GM19455 (cell line): Measurements from ENCODE around the gene CTAGE1.

Experiments
- ATAC-seq: cut with Tn5 transposase; IDR thresholded peaks from one replicate; pipeline ENCODE4 v1.9.1; 2021; ENCODE audit not compliant: unreplicated experiment

CTAGE1 gene

DNA sequence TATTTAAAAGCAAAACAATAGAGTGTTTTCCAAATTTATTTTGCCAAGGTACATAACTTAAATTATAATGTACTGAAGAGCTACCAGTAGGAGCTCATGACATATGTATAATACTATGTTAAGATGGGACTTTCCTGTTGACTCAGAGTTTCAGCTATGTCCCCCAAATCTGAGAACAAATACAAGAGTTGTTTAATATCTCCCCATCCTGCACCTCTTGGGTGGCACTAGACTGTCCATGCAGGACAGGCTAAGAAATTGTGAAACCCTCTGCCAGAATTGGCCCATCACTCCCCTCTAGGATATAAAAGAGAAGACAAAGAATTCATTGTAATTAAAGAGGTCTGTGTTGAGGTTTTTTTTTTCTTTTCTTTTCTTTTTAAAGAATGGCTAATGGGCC, 21.7 kb upstream of the CTAGE1 start:
- ATAC-seq, result no peak

DNA sequence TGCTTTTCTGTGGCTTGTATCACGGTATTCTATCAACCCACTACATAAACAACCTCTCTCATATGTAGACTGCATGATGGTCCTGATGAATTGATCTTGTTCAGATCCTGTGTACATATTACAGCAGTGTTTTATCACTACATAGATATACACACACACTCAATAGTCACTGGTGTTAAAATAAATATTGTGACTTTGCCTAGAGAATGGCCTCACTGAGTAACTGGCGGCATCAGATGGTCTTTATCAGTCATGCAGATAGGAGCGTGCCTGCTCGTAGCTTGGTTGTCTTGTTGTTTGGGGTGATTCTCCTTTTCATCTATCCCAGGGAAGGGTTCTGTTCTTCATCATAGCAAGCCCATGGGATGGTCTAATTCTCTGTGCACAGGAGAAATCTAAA, 18.4 kb upstream of the CTAGE1 start:
- no peak for ATAC-seq

DNA sequence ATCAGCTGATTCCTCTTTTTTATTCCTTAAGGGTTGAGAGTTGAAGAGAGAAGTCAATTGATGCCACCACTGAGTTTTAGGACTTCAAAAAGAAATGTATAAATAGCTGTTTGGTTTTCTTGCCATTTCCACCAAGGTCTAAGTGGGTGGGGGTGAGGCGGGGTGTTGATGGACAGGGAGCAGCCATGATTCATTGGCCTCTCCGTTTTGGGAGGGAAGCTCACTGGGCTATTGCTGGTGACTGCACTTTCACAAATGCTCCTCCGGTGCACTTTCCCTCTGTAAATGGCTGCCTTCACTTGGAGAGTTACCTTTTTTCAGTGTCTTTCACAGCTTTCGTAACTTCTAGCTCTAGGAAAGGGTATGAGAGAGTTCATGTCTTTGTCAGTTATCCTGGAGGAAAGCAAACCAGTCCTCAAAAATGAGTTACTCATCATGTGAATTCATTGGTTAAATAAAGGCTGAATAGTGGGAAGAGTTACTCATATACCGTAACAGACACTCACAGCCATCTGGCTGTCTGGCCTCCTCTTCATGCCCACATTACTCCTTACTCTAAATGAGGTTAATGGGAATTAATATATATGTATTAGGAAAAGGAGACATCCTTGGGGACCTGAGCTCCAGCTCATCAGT, 17.4 kb upstream of the CTAGE1 start:
- no peak for ATAC-seq

DNA sequence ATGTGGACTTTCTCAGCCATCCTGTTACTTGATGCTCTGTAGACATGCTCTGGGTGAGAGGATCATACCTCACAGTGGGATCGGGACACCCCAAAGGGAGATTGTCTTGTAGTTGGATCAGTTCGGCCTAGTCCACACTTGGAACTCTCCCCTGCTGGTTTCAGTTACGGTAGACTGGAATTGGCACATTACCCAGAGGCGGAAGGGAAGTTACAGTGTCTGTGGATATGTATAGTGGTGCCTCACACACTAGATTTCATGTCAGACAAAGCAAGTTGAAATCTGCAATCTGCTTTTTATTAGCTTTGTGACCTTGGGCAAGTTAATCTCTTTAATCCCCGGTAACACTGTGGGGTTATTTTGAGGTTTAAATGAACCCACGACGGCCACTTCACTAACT, 16.2 kb upstream of the CTAGE1 start:
- no peak for ATAC-seq

DNA sequence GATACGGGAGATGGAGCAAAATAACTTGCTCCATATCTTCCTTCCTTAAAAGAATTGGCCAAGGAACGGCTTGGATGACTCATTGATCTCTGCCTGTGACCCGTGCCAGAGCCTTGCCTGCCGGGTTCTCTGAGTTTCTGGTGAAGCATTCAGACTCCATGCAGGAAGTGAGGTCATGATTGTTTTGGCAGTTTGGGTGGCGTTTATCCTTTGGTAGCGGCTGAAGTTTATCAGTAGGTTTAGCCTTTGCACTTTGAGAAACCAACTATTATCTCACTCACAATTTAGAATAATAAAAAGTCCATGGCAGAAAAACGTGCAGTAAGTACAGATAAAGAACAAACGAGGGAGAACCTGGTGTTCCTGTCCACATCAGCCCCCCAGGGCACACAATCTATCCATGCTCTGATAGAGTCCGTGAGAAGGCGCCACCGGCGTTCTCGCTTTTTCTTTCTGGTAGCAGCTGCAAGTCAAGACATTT, 15.0 kb upstream of the CTAGE1 start:
- no peak for ATAC-seq

DNA sequence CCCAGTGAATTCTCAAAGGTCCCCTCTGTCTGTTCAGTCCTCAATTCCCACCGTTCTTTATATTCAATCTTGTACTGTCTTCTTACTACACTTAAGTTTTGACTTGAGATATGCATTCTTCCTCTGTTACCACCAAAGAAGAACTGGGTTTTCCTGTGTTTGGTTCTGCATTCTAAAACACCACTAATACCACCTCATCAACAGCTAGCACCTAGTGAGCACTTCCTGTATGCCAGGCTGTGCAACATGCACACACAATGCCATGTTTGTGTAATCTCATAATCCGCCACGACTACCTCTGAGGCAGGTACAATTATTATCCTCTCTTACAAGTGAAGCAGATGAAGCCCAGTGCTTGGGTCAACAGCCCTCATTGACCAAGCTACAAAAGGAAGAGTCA, 11.8 kb upstream of the CTAGE1 start:
- ATAC-seq, result no peak

DNA sequence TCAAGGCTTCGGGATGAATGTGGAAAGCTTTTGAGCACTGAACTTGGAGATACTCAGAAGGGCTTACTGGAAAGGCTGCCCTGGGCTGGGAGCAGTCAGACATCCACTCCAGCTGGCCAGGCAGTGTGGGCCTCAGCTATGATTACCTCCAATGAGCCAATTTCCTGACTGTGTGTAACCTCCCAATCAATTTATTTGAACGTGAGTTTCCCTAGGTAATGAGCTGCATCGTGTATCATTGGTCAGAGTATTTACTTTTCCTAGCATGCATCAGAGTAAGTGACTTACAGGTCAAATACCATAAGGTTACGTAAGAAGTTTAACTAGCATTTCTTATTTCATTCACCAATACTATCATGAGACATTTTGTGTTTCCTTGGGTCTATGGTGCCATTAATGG, 11.0 kb upstream of the CTAGE1 start:
- no peak for ATAC-seq

DNA sequence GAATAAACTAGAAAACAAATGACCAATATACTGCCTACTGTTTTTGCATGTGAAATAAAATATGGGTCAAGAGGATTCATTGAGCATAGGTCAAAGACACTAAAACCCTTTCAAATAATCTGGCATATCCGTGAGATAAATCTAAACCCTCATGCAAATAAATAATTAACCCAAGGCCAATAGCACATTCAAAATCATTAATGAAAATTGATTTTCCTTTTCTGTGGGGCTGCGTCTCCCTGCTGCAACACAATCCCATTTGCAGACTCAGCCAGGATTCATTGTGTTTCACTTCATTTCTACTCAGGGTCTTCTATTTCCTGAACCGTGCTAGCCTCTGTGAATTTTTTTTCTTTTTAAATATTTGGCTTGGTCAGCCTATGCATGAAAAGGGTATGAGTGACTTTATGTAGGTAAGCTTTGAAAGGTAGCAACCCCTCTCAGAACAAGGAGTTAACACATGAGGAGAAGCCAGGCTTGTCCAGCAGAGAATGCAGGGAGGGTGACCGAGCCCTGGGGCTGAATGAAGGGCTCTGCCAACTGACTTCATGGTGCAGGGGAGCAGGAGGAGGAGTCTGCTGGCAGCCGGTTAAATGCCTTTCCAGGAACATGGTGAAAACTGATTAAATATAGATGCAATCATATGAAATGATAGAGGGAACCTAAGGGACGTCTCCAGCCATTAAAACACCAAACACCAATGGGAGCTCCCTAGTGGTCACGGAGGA, 10.3 kb upstream of the CTAGE1 start:
- no peak for ATAC-seq

DNA sequence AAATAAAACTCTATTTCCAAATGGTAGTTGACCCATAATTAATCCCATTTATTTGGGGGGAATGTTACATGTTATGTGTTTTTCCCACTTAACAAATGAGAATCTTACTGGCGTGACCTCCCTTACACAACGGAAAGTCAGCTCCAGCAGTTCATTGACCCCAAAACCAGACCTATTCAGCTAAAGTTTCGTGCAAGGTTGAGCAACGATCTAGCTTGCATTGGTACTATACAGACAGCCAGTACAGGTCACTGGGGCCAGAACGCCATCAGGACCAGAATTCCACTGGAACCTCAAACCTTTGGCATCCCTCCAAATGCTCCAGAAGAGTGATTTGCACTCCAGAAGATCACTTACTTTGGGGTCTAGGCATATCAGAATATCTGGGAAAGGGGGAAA, 6.8 kb upstream of the CTAGE1 start:
- no peak for ATAC-seq

DNA sequence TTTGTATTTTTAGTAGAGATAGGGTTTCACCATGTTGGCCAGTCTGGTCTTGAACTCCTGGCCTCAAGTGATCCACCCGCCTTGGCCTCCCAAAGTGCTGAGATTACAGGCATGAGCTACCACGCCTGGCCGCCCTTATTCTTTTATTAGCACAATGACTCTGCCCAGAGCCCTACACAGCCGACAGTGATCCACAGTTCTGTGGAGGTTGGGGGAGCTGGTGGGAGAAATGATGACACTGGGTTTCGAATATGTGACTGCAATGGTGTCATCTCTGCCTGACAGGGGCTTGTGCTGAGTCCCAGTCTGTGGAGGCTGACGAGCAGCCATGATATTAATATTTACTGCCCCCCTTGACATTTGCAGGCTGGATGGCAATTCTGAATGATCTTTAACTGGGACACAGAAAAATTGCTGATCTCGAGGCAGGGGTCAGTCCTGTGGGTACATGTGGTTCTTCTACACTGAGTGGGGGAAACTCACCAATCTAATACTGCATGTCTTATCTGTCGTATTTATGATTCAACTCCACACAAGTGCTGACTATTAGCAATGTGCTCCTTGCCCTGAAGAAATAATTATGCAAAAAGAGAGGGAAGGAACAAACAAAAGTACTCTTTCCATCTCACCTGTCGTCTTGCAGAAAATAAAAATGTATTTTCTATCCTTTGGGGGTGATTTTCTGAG, 6.3 kb upstream of the CTAGE1 start:
- ATAC-seq, result no peak

DNA sequence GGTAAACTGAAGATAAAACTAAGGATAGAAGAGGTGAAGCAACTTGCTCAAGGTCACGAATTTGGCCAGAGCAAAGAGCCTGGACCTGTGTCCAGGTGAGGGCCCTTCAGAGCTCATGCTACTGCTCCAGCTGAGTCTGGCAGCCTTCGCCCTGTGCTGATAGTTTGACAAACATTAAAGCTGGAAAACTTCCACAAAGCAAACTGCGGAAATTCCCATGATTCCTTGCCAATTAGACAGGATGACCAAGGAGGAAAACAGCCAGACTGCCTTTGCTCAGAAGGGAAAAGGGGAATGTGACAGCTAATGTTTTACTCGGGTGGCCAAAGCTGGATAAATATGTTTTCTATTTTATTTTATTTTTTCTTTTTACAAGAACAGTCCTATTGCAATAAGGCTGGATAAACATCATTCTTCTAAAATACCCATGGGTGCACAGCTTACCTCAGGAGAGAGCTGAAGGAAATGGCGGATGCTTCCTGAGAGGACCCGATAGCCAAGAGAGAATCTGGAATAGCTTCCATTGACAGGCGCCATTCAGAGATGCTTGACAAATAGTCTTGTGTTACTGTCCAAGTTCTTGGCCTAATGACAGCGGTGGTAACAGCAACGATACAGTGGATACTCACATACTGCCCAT, 5.3 kb upstream of the CTAGE1 start:
- ATAC-seq, result no peak

DNA sequence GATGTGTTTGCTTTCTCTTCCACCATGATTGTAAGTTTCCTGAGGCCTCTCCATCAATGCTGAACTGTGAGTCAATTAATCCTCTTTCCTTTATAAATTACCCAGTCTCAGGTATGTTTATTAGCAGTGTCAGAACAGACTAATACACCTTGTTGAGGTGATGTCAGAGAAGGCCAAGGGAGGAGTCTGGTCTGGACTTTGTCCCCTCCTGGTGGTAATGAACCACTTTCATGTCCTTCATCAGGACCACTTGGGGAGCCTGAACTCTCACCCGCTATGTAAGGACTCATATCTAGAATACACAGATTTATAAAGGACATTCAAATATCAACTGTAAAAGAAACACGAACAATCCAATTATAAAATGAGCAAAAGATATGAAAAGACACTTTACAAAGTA, 2.9 kb upstream of the CTAGE1 start:
- ATAC-seq, result no peak

DNA sequence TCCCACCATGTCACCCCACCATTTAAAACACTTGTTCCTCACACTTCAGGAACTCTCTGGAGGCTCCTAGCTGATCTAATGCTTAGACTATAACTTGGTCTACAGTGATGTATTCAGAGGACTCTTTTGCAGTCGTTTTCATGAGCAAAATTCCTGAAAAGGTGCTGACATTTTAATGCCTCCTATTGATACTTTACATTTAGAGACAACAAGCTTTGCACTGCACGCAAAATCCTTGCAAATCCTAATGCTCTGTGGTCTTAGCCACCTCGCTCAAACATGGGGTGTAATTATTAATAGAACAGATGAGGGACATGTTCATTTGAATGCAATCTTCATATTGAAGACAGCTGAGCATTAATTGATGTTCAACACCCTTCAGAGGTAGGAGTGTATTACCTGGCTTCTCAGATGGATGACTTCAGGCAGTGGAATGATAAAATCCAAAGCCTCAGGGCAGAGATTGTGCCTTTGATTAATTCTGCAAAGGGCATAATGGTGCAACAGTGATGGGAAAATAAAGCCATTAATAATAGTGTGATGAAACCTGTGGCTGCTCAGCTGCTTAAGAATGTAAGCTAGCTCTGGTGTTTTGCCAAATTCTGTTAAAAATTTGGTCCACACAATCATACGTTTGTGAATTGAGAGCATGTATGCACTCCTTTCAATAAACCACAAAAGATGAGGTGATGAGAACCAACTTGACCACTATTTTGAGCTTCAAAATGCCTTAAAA, 5.4 kb downstream of the CTAGE1 start:
- no peak for ATAC-seq

DNA sequence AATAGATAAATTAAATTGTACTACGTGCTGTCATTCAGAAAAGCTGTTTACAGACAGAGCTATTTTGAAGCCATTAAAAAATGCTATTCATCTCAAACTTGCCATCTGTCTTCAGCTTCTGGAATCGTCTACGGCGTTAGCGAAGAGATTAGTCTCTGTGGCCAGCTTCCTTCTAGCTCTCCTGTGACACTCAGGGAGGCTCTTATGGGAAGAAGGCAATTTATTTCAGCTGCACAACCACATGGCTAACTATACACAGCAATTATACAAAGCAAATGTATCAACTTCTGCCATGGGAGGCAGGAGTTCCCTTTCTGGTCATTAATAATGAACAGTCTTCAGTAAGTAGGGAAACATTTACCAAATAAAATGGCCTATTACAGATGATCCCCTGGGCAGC, 6.3 kb downstream of the CTAGE1 start:
- ATAC-seq, result no peak

DNA sequence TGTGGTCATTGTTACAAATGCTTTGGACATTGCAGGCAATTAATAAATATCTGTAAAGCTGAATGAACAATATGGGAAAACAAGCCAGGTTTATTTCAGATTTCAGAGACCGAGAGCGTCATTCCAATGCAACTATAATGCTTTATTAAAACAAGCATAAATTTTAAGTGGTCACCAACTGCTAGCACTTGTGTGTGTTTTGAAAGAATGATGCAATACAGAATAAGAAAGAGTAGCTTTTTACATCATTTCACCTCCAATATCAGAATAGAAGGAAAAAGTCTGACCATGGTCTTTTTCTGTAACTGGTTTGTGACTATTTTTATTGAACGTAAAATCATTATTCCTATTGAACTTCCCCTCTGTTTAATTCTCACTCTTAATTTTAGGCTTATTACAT, 7.6 kb downstream of the CTAGE1 start:
- ATAC-seq, result no peak

DNA sequence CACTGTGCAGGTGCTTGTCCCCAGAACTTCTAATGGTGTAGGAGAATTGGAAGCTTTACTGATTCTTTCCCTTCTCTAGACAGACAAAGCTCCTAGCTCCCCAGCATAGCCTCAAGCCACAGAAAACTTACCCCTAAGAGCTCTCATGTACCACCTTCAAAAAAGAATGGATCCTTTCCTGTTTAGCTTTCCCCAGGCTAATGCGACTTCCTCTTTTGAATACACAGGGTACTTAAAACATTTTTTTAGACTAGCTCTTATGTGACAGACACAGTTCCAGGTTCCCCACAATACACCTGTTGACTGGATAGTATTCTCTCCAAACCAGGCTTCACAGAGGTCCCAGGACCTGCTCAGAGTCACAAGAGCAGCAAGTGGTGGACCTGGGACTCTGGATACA, 8.3 kb downstream of the CTAGE1 start:
- no peak for ATAC-seq

DNA sequence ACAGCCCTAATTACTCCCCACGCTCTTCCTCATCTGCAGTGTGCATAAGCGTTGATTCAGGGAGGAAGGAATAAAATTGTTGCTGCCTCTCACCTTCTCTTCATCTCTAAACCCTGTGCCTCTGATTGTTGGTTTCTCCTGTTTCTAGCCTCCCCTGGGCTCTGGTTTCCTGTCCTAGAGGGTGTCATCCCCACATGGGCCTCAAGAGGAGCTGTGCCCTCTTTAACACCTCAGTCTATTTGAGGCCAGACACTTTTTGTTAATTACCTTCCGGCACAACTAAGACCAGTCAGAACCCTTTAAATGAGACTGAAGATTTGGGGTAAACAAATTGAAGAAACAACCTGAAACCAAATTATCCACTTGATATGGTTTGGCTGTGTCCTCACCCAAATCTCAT, 9.7 kb downstream of the CTAGE1 start:
- no peak for ATAC-seq

DNA sequence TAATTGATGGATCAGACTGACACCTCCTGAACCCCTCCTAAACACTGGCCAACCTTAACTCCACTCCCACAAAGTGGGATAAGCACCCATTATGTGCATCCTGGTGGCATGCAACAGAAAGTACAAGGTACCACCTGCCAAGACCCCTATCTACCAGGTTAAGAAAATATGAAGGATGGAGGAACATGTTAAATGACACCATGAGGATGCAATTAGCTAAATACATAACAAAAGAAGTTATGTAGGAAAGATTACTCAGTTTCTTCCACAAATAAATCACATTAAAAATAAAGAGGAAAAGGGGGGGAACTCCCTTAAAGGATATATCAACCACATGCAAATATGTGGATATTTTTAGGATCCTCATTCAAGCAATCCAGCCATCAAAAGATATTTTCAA, 12.6 kb downstream of the CTAGE1 start:
- no peak for ATAC-seq

DNA sequence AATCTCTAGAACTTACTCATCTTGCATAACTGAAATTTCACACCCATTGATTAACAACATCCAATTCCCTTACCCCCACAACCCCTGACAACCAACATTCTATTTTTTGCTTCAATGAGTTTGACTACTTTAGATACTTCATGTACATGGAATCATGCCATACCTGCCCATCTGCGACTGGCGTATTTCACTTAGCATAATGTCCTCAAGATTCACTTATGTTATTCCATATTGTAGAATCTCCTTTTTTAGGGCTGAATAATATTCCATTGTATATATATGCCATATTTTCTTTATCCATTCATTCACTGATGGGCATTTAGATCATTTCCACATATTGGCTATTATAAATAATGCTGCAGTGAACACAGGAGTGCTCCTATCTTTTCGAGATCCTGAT, 13.8 kb downstream of the CTAGE1 start:
- ATAC-seq, result no peak

DNA sequence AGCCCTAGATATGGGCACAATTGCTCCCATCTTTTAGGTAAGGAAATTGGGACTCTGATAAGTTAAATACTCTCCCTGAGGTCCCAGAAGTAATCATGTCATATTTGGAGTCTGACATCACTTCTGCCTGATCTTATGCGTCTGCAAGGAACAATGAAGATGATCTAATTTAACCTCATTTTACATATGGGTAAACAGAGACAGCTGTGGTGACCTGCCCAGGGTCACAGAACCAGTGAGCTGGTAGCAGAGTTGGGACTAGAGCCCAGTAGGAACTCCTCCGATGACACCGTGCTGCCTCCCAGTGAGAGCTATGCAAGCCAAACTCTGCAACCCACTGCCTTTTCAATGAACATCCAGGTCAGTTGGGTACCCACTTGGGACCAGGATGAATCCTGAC, 17.8 kb downstream of the CTAGE1 start:
- no peak for ATAC-seq

DNA sequence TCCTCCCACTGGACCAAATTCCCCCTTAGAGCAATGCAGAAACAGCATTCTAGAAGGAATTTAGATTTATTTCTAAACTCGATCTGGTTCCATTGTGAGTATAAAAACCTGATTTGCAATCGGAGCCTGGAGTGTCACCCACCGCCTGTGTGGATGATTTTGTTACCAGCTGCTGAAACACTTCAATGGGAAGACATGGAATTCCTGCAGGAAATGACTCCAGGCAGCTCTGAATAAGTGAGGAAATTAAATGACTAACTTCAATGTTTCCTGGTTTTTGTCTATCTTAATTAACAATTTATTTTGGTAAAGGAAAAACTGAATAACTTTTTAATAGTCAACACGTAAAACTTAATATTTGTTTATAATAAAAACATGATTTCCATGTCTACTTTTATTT, 19.3 kb downstream of the CTAGE1 start:
- no peak for ATAC-seq
